HepG2 (cell line): ENCODE results near the gene DENND1C. TPM values are rescaled to one million over a fixed set of nuclear protein-coding genes. Genes with fewer than 3 reads are reported as not detected.
A peak's percentile ranks its signal among the peaks of the same experiment; 100 is the strongest.

Experiments
- ATF2 ChIP-seq: sonication (generic); formaldehyde crosslinking; IDR thresholded peaks from 2 replicates; pipeline ENCODE4 v1.4.0; 2020; ENCODE audit warnings: missing genetic modification reagents
- ATF3 ChIP-seq: sonication (generic); formaldehyde crosslinking; IDR thresholded peaks from 2 replicates; pipeline ENCODE4 v1.4.0; 2020; ENCODE audit warnings: missing genetic modification reagents
- CBX5 ChIP-seq: sonication (generic); formaldehyde crosslinking; IDR thresholded peaks from 2 replicates; pipeline ENCODE4 v1.4.0; 2020; ENCODE audit warnings: missing genetic modification reagents, borderline replicate concordance
- MZF1 ChIP-seq: sonication (generic); formaldehyde crosslinking; IDR thresholded peaks from 2 replicates; pipeline ENCODE4 v1.8.1; 2023; ENCODE audit warnings: mild to moderate bottlenecking, missing genetic modification reagents, borderline replicate concordance
- NR2F2 ChIP-seq: IDR thresholded peaks from 2 replicates; pipeline ENCODE4 v1.6.1; 2012; ENCODE audit warnings: low read depth, inconsistent platforms, borderline replicate concordance
- POLR2A ChIP-seq, 2 experiments: IDR thresholded peaks; 2 replicates each; pipeline ENCODE4 v1.6.1; 2011; ENCODE audit warnings: low read depth in 2 of 2, low read length in 2 of 2, mild to moderate bottlenecking in 1 of 2, moderate library complexity in 1 of 2; ENCODE audit not compliant: insufficient read depth in 1 of 2
- SALL1 ChIP-seq: sonication (generic); formaldehyde crosslinking; IDR thresholded peaks from 2 replicates; pipeline ENCODE4 v1.8.0; 2022; ENCODE audit warnings: mild to moderate bottlenecking, missing genetic modification reagents
- SNAI1 ChIP-seq: sonication (generic); formaldehyde crosslinking; IDR thresholded peaks from 2 replicates; pipeline ENCODE4 v1.5.0; 2020; ENCODE audit warnings: mild to moderate bottlenecking, missing genetic modification reagents, borderline replicate concordance
- TBX2 ChIP-seq: sonication (generic); formaldehyde crosslinking; IDR thresholded peaks from 2 replicates; pipeline ENCODE4 v1.5.0; 2020; ENCODE audit warnings: missing genetic modification reagents, mild to moderate bottlenecking, borderline replicate concordance
- TBX3 ChIP-seq: fragments of 450-650 bp; IDR thresholded peaks from 2 replicates; pipeline ENCODE4 v1.6.1; 2017; ENCODE audit warnings: antibody characterized with exemption, mild to moderate bottlenecking, inconsistent platforms, borderline replicate concordance
- TCF12 ChIP-seq, 2 experiments: fragments of 450-650 bp in 1 of 2; sonication (generic) in 1 of 2; formaldehyde crosslinking in 1 of 2; IDR thresholded peaks; 2 replicates each; pipeline versions ENCODE4 v1.6.1 to v1.8.0; 2017 to 2022; ENCODE audit warnings: antibody characterized with exemption in 1 of 2, mild to moderate bottlenecking in 1 of 2, missing genetic modification reagents in 1 of 2, moderate library complexity in 1 of 2
- ZFP36L1 ChIP-seq: sonication (generic); formaldehyde crosslinking; IDR thresholded peaks from 2 replicates; pipeline ENCODE4 v1.8.0; 2022; ENCODE audit warnings: mild to moderate bottlenecking, missing genetic modification reagents, moderate library complexity
- ZNF513 ChIP-seq: sonication (generic); formaldehyde crosslinking; conservative IDR thresholded peaks from 2 replicates; pipeline ENCODE4 v1.5.0; 2020; ENCODE audit warnings: missing genetic modification reagents
- ZNF550 ChIP-seq: sonication (generic); formaldehyde crosslinking; IDR thresholded peaks from 2 replicates; pipeline ENCODE4 v1.4.0; 2020; ENCODE audit warnings: mild to moderate bottlenecking, missing genetic modification reagents, borderline replicate concordance
- ZNF576 ChIP-seq: sonication (generic); formaldehyde crosslinking; IDR thresholded peaks from 2 replicates; pipeline ENCODE4 v1.4.0; 2020; ENCODE audit warnings: mild to moderate bottlenecking, missing genetic modification reagents
- ZNF589 ChIP-seq: sonication (generic); formaldehyde crosslinking; conservative IDR thresholded peaks from 2 replicates; pipeline ENCODE4 v1.8.0; 2022; ENCODE audit warnings: mild to moderate bottlenecking, moderate library complexity, missing genetic modification reagents
- ZNF674 ChIP-seq: sonication (generic); formaldehyde crosslinking; IDR thresholded peaks from 2 replicates; pipeline ENCODE4 v1.5.0; 2020; ENCODE audit warnings: low read depth, mild to moderate bottlenecking, missing genetic modification reagents
- ZNF704 ChIP-seq: sonication (generic); formaldehyde crosslinking; IDR thresholded peaks from 2 replicates; pipeline ENCODE4 v1.8.1; 2023; ENCODE audit warnings: mild to moderate bottlenecking, inconsistent platforms, moderate library complexity, missing genetic modification reagents, borderline replicate concordance
- ZNF724P ChIP-seq: sonication (generic); formaldehyde crosslinking; IDR thresholded peaks from 2 replicates; pipeline ENCODE4 v1.8.0; 2022; ENCODE audit warnings: missing genetic modification reagents, borderline replicate concordance
- ZNF777 ChIP-seq: sonication (generic); formaldehyde crosslinking; IDR thresholded peaks from 2 replicates; pipeline ENCODE4 v1.4.0; 2020; ENCODE audit warnings: missing genetic modification reagents
- ZSCAN21 ChIP-seq: sonication (generic); formaldehyde crosslinking; IDR thresholded peaks from 2 replicates; pipeline ENCODE4 v1.8.0; 2022; ENCODE audit warnings: mild to moderate bottlenecking, missing genetic modification reagents, moderate library complexity, borderline replicate concordance
- polyA plus RNA-seq, 8 experiments: library from polyadenylated mRNA; depleted of rRNA in 3 of 8; stranded (reverse) in 7 of 8; unstranded in 1 of 8; fragments of >200 nt; fragmentation: Illumina TruSeq in 4 of 8; extraction: Trizol in 4 of 8; gene quantifications; 2 replicates each; pipeline versions ENCODE4 v1.2.1 to v1.2.3, GENCODE V29; 2011 to 2016; ENCODE audit warnings: low read depth in 4 of 8, missing spikeins in 1 of 8, mixed read lengths in 1 of 8; ENCODE audit not compliant: insufficient read depth in 1 of 8
- total RNA-seq, 5 experiments: library from RNA; depleted of rRNA; stranded (reverse); fragments of >200 nt; fragmentation: Illumina TruSeq; extraction: Trizol; gene quantifications; 2 replicates each; pipeline ENCODE4 v1.2.3, GENCODE V29; 2016; ENCODE audit warnings: low read depth in 1 of 5

DENND1C gene
- total and polyA plus RNA-seq, 2 of the 13 experiments (the other 11 are each of a cell fraction or from before 2014, with no cell fraction given), result 0.04 to 0.73 TPM

- TF ChIP-seq TBX2, result no peak
- TF ChIP-seq ATF3 (CRISPR knock-in tag), result no peak
- TF ChIP-seq TCF12 (IDR thresholded peaks at IDR 0.05), result no peak
- no peak for TF ChIP-seq TCF12 (CRISPR knock-in tag; IDR thresholded peaks at IDR 0.05)
- TF ChIP-seq ZNF674 (CRISPR knock-in tag), result no peak
- no peak for TF ChIP-seq SALL1 (CRISPR knock-in tag)
- no peak for TF ChIP-seq SNAI1
- TF ChIP-seq ZNF724P (CRISPR knock-in tag), result peak; percentile 68; the same call in 1 of the 2 replicates
- no peak for TF ChIP-seq ZNF576 (CRISPR knock-in tag)
- TF ChIP-seq POLR2A (IDR thresholded peaks at IDR 0.05; ENCODE audit: insufficient read depth in 1 of 2, low read depth in 2 of 2, low read length in 2 of 2), result peak in 1 of 2 experiments; percentile 58; a peak in 1 of 4 replicates
- no peak for TF ChIP-seq CBX5 (CRISPR knock-in tag)
- no peak for TF ChIP-seq ATF2
- TF ChIP-seq ZNF589, result no peak
- no peak for TF ChIP-seq ZNF550 (CRISPR knock-in tag)
- TF ChIP-seq NR2F2, result no peak; the same call in 1 of the 2 replicates
- TF ChIP-seq ZNF704, result no peak
- no peak for TF ChIP-seq MZF1 (CRISPR knock-in tag)
- no peak for TF ChIP-seq TBX3
- TF ChIP-seq ZFP36L1, result no peak
- 0 out of 2 replicates have a peak, but pooled peaks have one; percentile 39 for TF ChIP-seq ZSCAN21 (CRISPR knock-in tag)
- TF ChIP-seq ZNF513 (CRISPR knock-in tag), result no peak
- TF ChIP-seq ZNF777 (CRISPR knock-in tag), result 0 out of 2 replicates have a peak, but pooled peaks have one; percentile 9
These were observed 22.1 kb downstream of the DENND1C start, which contains the start of gene SLC25A23 (continued) for GRCh38 chr19:6459262-6460098.
